ENCODE results near the gene GARIN5B. TPM values are rescaled to one million over a fixed set of nuclear protein-coding genes. Genes with fewer than 3 reads are reported as not detected.

Gene GARIN5B
- total RNA-seq, 4 donors from 2014 or later: not detected

DNA sequence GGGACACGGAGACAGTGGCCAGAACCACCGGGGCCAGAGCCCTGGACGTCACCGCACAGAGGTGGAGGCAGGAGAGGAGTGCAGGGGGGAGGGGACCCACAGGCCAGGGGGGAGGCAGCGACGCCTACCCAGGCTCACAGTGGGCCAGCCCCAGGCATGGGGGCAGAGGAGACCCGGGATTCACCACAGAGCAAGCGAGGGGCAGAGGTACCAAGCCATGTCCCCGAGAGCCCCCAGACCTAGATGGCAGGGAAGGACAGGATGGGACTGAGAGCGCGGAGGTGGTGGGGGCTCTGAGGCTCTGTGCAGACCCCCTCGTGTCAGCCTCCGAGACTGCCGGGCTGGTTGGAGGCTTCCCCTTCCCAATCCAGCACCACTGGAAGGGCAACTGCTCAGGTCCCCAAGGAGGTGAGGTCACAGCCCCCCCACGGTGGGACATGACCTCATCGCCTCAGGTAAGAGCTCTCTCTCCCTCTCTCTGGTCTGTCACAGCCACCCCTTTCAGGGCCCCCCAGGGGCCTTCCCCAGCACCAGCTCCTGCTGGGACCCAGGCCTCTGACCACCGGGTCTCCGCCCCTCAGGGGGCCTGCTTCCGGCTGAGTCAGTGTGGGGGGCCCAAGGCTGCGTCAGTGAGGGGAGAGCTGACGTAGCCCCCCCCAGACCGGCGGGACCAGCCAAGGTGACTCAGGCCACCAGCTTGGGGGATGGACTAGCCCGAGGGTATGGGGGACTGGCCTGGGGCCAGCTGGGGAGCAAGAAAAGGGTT is 9.4 kb upstream of the GARIN5B start:
- H3K4me1 ChIP-seq: peaks cover 0 to 20% of the 10 kb centered on the region in 2 donors
- H3K27ac ChIP-seq: no peak overlapping the region
- TF ChIP-seq, protein P1, sequence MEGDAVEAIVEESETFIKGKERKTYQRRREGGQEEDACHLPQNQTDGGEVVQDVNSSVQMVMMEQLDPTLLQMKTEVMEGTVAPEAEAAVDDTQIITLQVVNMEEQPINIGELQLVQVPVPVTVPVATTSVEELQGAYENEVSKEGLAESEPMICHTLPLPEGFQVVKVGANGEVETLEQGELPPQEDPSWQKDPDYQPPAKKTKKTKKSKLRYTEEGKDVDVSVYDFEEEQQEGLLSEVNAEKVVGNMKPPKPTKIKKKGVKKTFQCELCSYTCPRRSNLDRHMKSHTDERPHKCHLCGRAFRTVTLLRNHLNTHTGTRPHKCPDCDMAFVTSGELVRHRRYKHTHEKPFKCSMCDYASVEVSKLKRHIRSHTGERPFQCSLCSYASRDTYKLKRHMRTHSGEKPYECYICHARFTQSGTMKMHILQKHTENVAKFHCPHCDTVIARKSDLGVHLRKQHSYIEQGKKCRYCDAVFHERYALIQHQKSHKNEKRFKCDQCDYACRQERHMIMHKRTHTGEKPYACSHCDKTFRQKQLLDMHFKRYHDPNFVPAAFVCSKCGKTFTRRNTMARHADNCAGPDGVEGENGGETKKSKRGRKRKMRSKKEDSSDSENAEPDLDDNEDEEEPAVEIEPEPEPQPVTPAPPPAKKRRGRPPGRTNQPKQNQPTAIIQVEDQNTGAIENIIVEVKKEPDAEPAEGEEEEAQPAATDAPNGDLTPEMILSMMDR (IDR thresholded peaks at IDR 0.05): no peak
- TF ChIP-seq POLR2A (IDR thresholded peaks at IDR 0.05): no peak
- no peak for DNase-seq
- H3K4me3 ChIP-seq (replicated peaks in 1 of 3): no peak overlapping the region
- H3K27me3 ChIP-seq: peaks cover 42% of the 10 kb centered on the region
- WGBS, 2 donors: 29 to 39% methylated on average over 12 to 19 of the region's 24 CpGs
- H3K9me3 ChIP-seq: no peaks in the 10 kb centered on the region
- intact Hi-C loops (cut with DNase I): no loop called here
- H3K36me3 ChIP-seq: no peaks in the 10 kb centered on the region

DNA sequence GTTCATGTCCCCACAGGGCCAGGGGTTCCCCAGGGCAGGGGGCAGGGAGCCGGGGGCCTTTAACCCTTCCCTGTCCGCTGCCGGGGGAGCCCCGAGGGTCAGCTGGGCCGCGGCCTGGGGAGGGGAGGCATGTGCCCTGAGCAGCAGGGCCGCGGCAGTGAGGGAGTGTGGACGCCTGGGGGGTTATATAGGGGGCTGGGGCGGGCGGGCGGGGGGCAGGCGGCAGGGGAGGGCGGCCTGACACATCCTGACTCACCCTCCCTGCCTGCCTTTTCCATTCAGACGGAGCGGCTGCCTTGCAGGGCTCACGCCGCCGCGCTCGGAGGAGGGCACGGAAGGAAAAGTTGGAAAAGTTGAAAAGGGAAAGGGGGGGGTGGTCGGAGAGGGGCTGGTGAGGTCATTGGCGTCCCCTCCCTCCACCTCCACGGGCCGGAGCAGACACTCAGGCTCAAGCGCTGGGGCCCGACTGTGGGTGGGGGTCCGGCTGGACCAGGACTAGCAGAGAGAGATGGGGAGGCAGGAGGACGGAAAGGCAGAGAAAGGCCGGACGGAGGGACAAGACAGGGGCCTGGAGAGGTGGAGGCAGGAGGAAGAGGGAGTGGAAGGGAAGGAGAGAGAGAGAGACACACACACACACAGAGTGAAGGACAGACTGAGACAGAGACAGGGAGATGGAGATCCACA is 7.4 kb upstream of the GARIN5B start, which contains the start of gene IL11:
TSS of gene IL11 (minus strand) at position 159 of the 684 bp plus-strand sequence. CDS start at position 6, 153 bp downstream.
- no peak for TF ChIP-seq POLR2A (IDR thresholded peaks at IDR 0.05)
- TF ChIP-seq, protein P1 (IDR thresholded peaks at IDR 0.05): no peak
- no peak within 1 kb of the TSS for H3K27ac ChIP-seq
- peaks cover 0 to 20% of the 10 kb centered on the region in 2 donors for H3K4me1 ChIP-seq
- H3K36me3 ChIP-seq: no peaks in the 10 kb centered on the region
- no peak for DNase-seq
- WGBS, 2 donors: 6 to 7% methylated on average over 18 to 22 of the region's 32 CpGs
- H3K9me3 ChIP-seq: no peaks in the 10 kb centered on the region
- peaks cover 41% of the 10 kb centered on the region for H3K27me3 ChIP-seq
- intact Hi-C loops (cut with DNase I): no loop called here
- H3K4me3 ChIP-seq (replicated peaks in 1 of 3): peak within 1 kb of the TSS in 1 of 3 donors; percentile 9

GRCh38 chr19:55369653-55370304 is 6.7 kb upstream of the GARIN5B start:
- WGBS, 2 donors: 1 to 2% methylated on average over 13 to 29 of the region's 59 CpGs
- Histone ChIP-seq H3K4me3 (replicated peaks in 1 of 3) (no peak overlapping the region), H3K27ac (no peak overlapping the region), H3K36me3 (no peaks in the 10 kb centered on the region), H3K4me1 (peaks cover 0 to 20% of the 10 kb centered on the region in 2 donors), H3K9me3 (no peaks in the 10 kb centered on the region), H3K27me3 (peaks cover 41% of the 10 kb centered on the region)
- intact Hi-C loops (cut with DNase I): no loop called here
- DNase-seq: no peak
- TF ChIP-seq POLR2A (IDR thresholded peaks at IDR 0.05): no peak
- TF ChIP-seq, protein P1 (IDR thresholded peaks at IDR 0.05): no peak

DNA sequence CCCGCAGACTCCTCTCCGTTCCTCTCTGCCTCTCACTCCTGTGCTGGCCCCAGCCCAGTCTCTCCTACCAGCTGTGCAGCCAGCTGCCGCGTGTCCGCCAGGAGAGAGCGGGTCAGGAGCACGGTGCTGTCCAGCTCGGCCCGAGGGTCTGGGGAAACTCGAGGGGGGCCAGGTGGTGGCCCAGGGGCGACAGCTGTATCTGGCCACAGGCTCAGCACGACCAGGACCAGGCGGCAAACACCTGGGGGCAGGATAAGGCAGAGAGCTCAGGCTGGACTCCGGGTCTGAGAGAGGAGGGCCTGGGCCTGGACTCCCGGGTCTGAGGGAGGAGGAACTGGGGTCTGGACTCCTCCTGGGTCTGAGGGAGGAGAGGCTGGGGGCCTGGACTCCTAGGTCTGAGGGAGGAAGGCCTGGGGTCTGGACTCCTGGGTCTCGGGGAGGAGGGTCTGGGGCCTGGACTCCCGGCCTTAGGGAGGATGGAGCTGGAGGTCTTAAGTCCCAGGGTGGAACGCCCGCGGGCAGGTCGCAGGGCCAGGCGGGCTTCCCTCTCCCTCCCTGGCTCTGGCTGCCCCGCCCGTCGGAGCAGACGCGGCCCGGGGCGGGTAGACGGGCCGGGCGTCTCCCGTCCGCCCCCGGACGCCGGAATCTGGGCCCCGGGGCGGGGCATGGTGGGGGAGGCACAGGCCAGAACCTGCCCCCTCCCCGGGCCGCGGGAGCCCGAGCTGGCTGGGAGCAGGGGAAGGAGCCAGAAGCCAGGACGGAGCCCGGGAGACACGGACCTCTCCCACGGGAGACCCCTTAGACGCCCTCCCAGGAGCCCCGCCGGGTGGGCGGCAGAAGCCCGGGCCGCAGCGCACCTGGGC is 5.9 kb upstream of the GARIN5B start:
- peak overlapping the region in 1 of 3 donors; percentile 9 for H3K4me3 ChIP-seq (replicated peaks in 1 of 3)
- intact Hi-C loops (cut with DNase I): no loop called here
- H3K36me3 ChIP-seq: no peaks in the 10 kb centered on the region
- WGBS, 2 donors: 18 to 25% methylated on average over 9 to 16 of the region's 54 CpGs
- TF ChIP-seq, protein P1 (IDR thresholded peaks at IDR 0.05): no peak
- TF ChIP-seq POLR2A (IDR thresholded peaks at IDR 0.05): no peak
- peaks cover 0 to 15% of the 10 kb centered on the region in 2 donors for H3K4me1 ChIP-seq
- no peak for DNase-seq
- H3K27me3 ChIP-seq: peaks cover 33% of the 10 kb centered on the region
- no peak overlapping the region for H3K27ac ChIP-seq
- no peaks in the 10 kb centered on the region for H3K9me3 ChIP-seq
